ENCODE results near the gene GNLY.

The GNLY gene

GRCh38 chr2:85699325-85699724 lies 5.2 kb downstream of the GNLY start:
- in situ Hi-C loops (cut with HindIII; ENCODE audit: low pct_unique_long_range_greater_than_20kb, low sequenced_read_pairs) = no loop called here
- no peak for DNase-seq (ENCODE audit: low read depth in 1 of 2, low spot score in 1 of 2)
- TF ChIP-seq JUND (IDR thresholded peaks at IDR 0.05; ENCODE audit: low read depth) = no peak

- DNase-seq (ENCODE audit: low read depth in 1 of 2, low spot score in 1 of 2) = no peak
- in situ Hi-C loops (cut with HindIII; ENCODE audit: low pct_unique_long_range_greater_than_20kb, low sequenced_read_pairs) = no loop called here
- TF ChIP-seq JUND (IDR thresholded peaks at IDR 0.05; ENCODE audit: low read depth) = no peak
These were observed 8.0 kb downstream of the GNLY start for GRCh38 chr2:85702172-85702571.

- in situ Hi-C loops (cut with HindIII; ENCODE audit: low pct_unique_long_range_greater_than_20kb, low sequenced_read_pairs) = no loop called here
- no peak for DNase-seq (ENCODE audit: low read depth in 1 of 2, low spot score in 1 of 2)
- TF ChIP-seq JUND (IDR thresholded peaks at IDR 0.05; ENCODE audit: low read depth) = no peak
These were observed 8.6 kb downstream of the GNLY start for GRCh38 chr2:85702800-85703199.

GRCh38 chr2:85703329-85703728 lies 9.2 kb downstream of the GNLY start:
- TF ChIP-seq JUND (IDR thresholded peaks at IDR 0.05; ENCODE audit: low read depth) = no peak
- in situ Hi-C loops (cut with HindIII; ENCODE audit: low pct_unique_long_range_greater_than_20kb, low sequenced_read_pairs) = no loop called here
- DNase-seq (ENCODE audit: low read depth in 1 of 2, low spot score in 1 of 2) = no peak

GRCh38 chr2:85704038-85704437 lies 9.9 kb downstream of the GNLY start:
- in situ Hi-C loops (cut with HindIII; ENCODE audit: low pct_unique_long_range_greater_than_20kb, low sequenced_read_pairs) = no loop called here
- no peak for TF ChIP-seq JUND (IDR thresholded peaks at IDR 0.05; ENCODE audit: low read depth)
- no peak for DNase-seq (ENCODE audit: low read depth in 1 of 2, low spot score in 1 of 2)

- DNase-seq (ENCODE audit: low read depth in 1 of 2, low spot score in 1 of 2) = no peak
- no peak for TF ChIP-seq JUND (IDR thresholded peaks at IDR 0.05; ENCODE audit: low read depth)
- in situ Hi-C loops (cut with HindIII; ENCODE audit: low pct_unique_long_range_greater_than_20kb, low sequenced_read_pairs) = no loop called here
These were observed 10.9 kb downstream of the GNLY start for GRCh38 chr2:85704800-85705679.

DNA sequence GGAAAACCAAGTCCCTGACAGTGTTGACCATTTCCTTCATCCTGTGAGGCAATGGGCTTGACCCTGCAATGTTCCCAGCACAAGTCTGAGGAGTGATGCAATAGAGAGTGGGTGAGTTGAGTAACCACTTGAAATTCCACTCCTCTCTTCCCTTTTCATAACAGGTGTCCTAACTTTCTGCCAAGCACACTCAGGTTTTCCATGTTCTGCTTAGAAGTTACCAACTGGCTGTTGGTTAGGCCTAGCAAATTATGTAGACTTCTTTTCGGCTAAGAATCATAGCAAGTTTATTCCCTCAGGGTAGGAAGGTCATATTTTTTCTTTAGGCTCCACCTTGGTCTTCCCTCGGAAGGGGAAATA lies 11.5 kb downstream of the GNLY start:
- peak in 1 of 2 experiments; percentile 49 for DNase-seq (ENCODE audit: low read depth in 1 of 2, low spot score in 1 of 2)
- TF ChIP-seq JUND (IDR thresholded peaks at IDR 0.05; ENCODE audit: low read depth) = no peak
- in situ Hi-C loops (cut with HindIII; ENCODE audit: low pct_unique_long_range_greater_than_20kb, low sequenced_read_pairs) = no loop called here

DNA sequence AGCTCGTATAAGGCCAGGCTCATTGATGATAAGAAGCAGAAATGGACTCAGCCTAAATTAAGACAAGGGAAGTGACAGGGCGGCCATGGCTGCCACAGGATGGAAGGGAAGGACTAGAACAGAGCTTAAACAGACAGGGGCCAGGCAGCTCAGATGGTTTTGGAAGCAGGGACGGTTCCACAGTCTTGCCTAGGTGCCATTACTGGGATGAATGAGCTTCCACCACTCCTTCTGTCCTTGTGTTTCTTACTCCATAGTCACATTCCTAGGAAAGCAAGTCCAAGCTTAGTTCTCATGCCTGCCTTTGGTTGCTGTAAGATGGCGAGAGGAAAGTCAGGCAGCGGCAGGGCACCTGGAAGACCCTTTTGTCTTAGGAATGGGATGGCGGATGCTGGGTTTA lies 11.9 kb downstream of the GNLY start:
- no peak for DNase-seq (ENCODE audit: low read depth in 1 of 2, low spot score in 1 of 2)
- no peak for TF ChIP-seq JUND (IDR thresholded peaks at IDR 0.05; ENCODE audit: low read depth)
- in situ Hi-C loops (cut with HindIII; ENCODE audit: low pct_unique_long_range_greater_than_20kb, low sequenced_read_pairs) = no loop called here

GRCh38 chr2:85706599-85707296 lies 12.6 kb downstream of the GNLY start:
- no peak for TF ChIP-seq JUND (IDR thresholded peaks at IDR 0.05; ENCODE audit: low read depth)
- no peak for DNase-seq (ENCODE audit: low read depth in 1 of 2, low spot score in 1 of 2)
- in situ Hi-C loops (cut with HindIII; ENCODE audit: low pct_unique_long_range_greater_than_20kb, low sequenced_read_pairs) = no loop called here

- in situ Hi-C loops (cut with HindIII; ENCODE audit: low pct_unique_long_range_greater_than_20kb, low sequenced_read_pairs) = no loop called here
- no peak for TF ChIP-seq JUND (IDR thresholded peaks at IDR 0.05; ENCODE audit: low read depth)
- peak; percentile 60 to 85 for DNase-seq (ENCODE audit: low read depth in 1 of 2, low spot score in 1 of 2)
These were observed 13.1 kb downstream of the GNLY start for GRCh38 chr2:85707304-85707703.

- DNase-seq (ENCODE audit: low read depth in 1 of 2, low spot score in 1 of 2) = no peak
- in situ Hi-C loops (cut with HindIII; ENCODE audit: low pct_unique_long_range_greater_than_20kb, low sequenced_read_pairs) = no loop called here
- TF ChIP-seq JUND (IDR thresholded peaks at IDR 0.05; ENCODE audit: low read depth) = no peak
These were observed 14.5 kb downstream of the GNLY start for GRCh38 chr2:85708641-85709040.

DNA sequence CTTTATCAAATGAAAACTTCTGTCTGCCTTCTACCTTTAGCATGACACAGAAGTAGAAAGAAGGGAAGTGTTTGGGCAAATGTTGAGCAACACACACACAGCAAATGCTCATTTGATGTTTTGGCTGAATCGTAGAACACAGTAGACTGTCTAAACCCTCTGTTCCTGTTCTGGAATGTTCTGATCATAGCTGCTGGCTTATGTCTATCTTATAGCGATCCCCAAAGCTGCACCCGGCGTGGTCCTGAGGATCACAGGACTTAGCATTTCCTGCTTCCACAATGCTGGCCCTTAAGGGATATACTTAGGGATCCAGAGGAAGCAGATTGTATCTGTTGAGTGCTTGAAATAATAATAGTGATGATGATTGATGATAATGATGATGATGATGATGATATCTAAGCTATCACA lies 15.2 kb downstream of the GNLY start:
- no peak for TF ChIP-seq JUND (IDR thresholded peaks at IDR 0.05; ENCODE audit: low read depth)
- DNase-seq (ENCODE audit: low read depth in 1 of 2, low spot score in 1 of 2) = no peak
- in situ Hi-C loops (cut with HindIII; ENCODE audit: low pct_unique_long_range_greater_than_20kb, low sequenced_read_pairs) = no loop called here
